IMR-90 (cell line): ENCODE results near the gene CCSER1. TPM values are rescaled to one million over a fixed set of nuclear protein-coding genes. Genes with fewer than 3 reads are reported as not detected.

Experiments
- ATAC-seq: fragments of 200-7000 bp; cut with Tn5 transposase; 2 replicates; pipeline ENCODE4 v1.9.1; 2020; ENCODE audit warnings: low read depth, mild to moderate bottlenecking, moderate library complexity
- BruUV-seq: library from RNA; stranded (reverse); fragments of 400-500 nt; replicated peaks from 2 replicates; lab custom pipeline; 2021; lab: Mats Ljungman, UMichigan
- CTCF ChIA-PET: fragments of 300-600 bp; formaldehyde crosslinking; extraction: SDS; loops from one replicate; lab custom pipeline; 2021; ENCODE audit warnings: antibody characterized with exemption; lab: Yijun Ruan, JAX
- POLR2A ChIA-PET: fragments of 300-600 bp; sonication (Branson Sonifier 250); formaldehyde crosslinking; loops from one replicate; lab custom pipeline; 2022; ENCODE audit warnings: antibody characterized with exemption; ENCODE audit not compliant: unreplicated experiment; lab: Charles Lee
- DNase-seq: peaks from one replicate; pipeline ENCODE4 v3.0.0; 2013
- H2AFZ ChIP-seq: replicated peaks from 2 replicates; pipeline ENCODE3; 2013; ENCODE audit warnings: low read length, mild to moderate bottlenecking; ENCODE audit not compliant: poor library complexity
- H2AK5ac ChIP-seq: 2 replicates; pipeline ENCODE4 v1.6.1; 2013; ENCODE audit warnings: low read depth, low read length, inconsistent platforms
- H2AK9ac ChIP-seq: replicated peaks from 2 replicates; pipeline ENCODE3; 2013; ENCODE audit warnings: mild to moderate bottlenecking, low read depth, low read length, moderate library complexity; ENCODE audit not compliant: poor library complexity
- H2BK120ac ChIP-seq: 2 replicates; pipeline ENCODE4 v1.6.1; 2013; ENCODE audit warnings: low read depth, low read length, inconsistent platforms
- H2BK15ac ChIP-seq: 3 replicates; pipeline ENCODE4 v1.6.1; 2013; ENCODE audit warnings: low read depth, low read length, inconsistent platforms
- H2BK20ac ChIP-seq: 2 replicates; pipeline ENCODE4 v1.6.1; 2013; ENCODE audit warnings: low read depth, mild to moderate bottlenecking, inconsistent platforms, low read length, moderate library complexity
- H2BK5ac ChIP-seq: 2 replicates; pipeline ENCODE4 v1.6.1; 2013; ENCODE audit warnings: mild to moderate bottlenecking, low read depth, low read length, inconsistent platforms; ENCODE audit not compliant: poor library complexity, severe bottlenecking
- H3K14ac ChIP-seq: replicated peaks from 2 replicates; pipeline ENCODE4 v1.6.1; 2013; ENCODE audit warnings: low read depth, low read length, inconsistent platforms
- H3K18ac ChIP-seq: 2 replicates; pipeline ENCODE4 v1.6.1; 2013; ENCODE audit warnings: low read depth, low read length, control low read depth
- H3K23ac ChIP-seq: 2 replicates; pipeline ENCODE4 v1.6.1; 2013; ENCODE audit warnings: low read depth, low read length, inconsistent platforms
- H3K27ac ChIP-seq: 2 replicates; pipeline ENCODE4 v1.5.1; 2013; ENCODE audit warnings: mild to moderate bottlenecking, control low read depth, low read length; ENCODE audit not compliant: insufficient read depth
- H3K27me3 ChIP-seq: 2 replicates; pipeline ENCODE4 v1.6.1; 2013; ENCODE audit warnings: low read length; ENCODE audit not compliant: control insufficient read depth, insufficient read depth
- H3K36me3 ChIP-seq: 2 replicates; pipeline ENCODE4 v1.6.1; 2013; ENCODE audit warnings: low read length, mixed read lengths; ENCODE audit not compliant: control insufficient read depth, insufficient read depth
- H3K4ac ChIP-seq: 2 replicates; pipeline ENCODE4 v1.6.1; 2013; ENCODE audit warnings: low read depth, low read length, inconsistent platforms
- H3K4me1 ChIP-seq: 2 replicates; pipeline ENCODE4 v1.6.1; 2013; ENCODE audit warnings: low read length, mixed read lengths; ENCODE audit not compliant: control insufficient read depth, insufficient read depth
- H3K4me2 ChIP-seq: 2 replicates; pipeline ENCODE4 v1.6.1; 2013; ENCODE audit warnings: low read depth, mild to moderate bottlenecking, control low read depth, low read length, moderate library complexity
- H3K4me3 ChIP-seq: 2 replicates; pipeline ENCODE4 v1.5.1; 2013; ENCODE audit warnings: low read depth, mild to moderate bottlenecking, control low read depth, low read length, moderate library complexity; ENCODE audit not compliant: insufficient read depth
- H3K56ac ChIP-seq: 2 replicates; pipeline ENCODE4 v1.6.1; 2013; ENCODE audit warnings: low read length, inconsistent platforms; ENCODE audit not compliant: insufficient read depth; ENCODE audit errors: extremely low read depth
- H3K79me1 ChIP-seq, 2 experiments: 2 replicates each; pipeline ENCODE4 v1.6.1; 2013; ENCODE audit warnings: low read length in 2 of 2, inconsistent platforms in 1 of 2, low read depth in 1 of 2
- H3K9ac ChIP-seq: 2 replicates; pipeline ENCODE4 v1.6.1; 2013; ENCODE audit warnings: low read depth, low read length, control low read depth
- H3K9me1 ChIP-seq: 2 replicates; pipeline ENCODE4 v1.6.1; 2013; ENCODE audit warnings: low read length, inconsistent platforms; ENCODE audit not compliant: insufficient read depth
- H3K9me3 ChIP-seq: 2 replicates; pipeline ENCODE4 v1.6.1; 2013; ENCODE audit warnings: low read length; ENCODE audit not compliant: control insufficient read depth, insufficient read depth
- H4K20me1 ChIP-seq: 2 replicates; pipeline ENCODE4 v1.6.1; 2013; ENCODE audit warnings: low read length, inconsistent platforms; ENCODE audit not compliant: insufficient read depth
- H4K5ac ChIP-seq: 2 replicates; pipeline ENCODE4 v1.6.1; 2013; ENCODE audit warnings: mild to moderate bottlenecking, low read depth, low read length, control low read depth
- H4K8ac ChIP-seq, 2 experiments: 2 replicates each; pipeline ENCODE4 v1.6.1; 2013; ENCODE audit warnings: low read depth in 2 of 2, low read length in 2 of 2, control low read depth in 1 of 2, inconsistent platforms in 1 of 2
- H4K91ac ChIP-seq: 2 replicates; pipeline ENCODE4 v1.6.1; 2013; ENCODE audit warnings: low read depth, low read length, inconsistent platforms; ENCODE audit not compliant: insufficient read depth
- BHLHE40 ChIP-seq: fragments of 150-350 bp; IDR thresholded peaks from 2 replicates; pipeline ENCODE4 v1.6.1; 2016; ENCODE audit warnings: mild to moderate bottlenecking, low read depth, low read length
- CHD1 ChIP-seq: IDR thresholded peaks from 2 replicates; pipeline ENCODE4 v1.6.1; 2012; ENCODE audit warnings: low read depth, low read length, improper control_type of control experiment
- FOS ChIP-seq: fragments of 150-350 bp; IDR thresholded peaks from 2 replicates; pipeline ENCODE4 v1.6.1; 2016; ENCODE audit warnings: low read depth, low read length
- MAZ ChIP-seq: IDR thresholded peaks from 2 replicates; pipeline ENCODE4 v1.6.1; 2012; ENCODE audit warnings: low read depth, mild to moderate bottlenecking, low read length, improper control_type of control experiment, moderate library complexity, borderline replicate concordance
- MXI1 ChIP-seq: IDR thresholded peaks from 2 replicates; pipeline ENCODE4 v1.6.1; 2012; ENCODE audit warnings: low read depth, mild to moderate bottlenecking, low read length, moderate library complexity, borderline replicate concordance
- NFE2L2 ChIP-seq: fragments of 150-350 bp; IDR thresholded peaks from 2 replicates; pipeline ENCODE4 v1.6.1; 2016; ENCODE audit warnings: low read depth, mild to moderate bottlenecking, low read length
- POLR2A ChIP-seq: IDR thresholded peaks from 2 replicates; pipeline ENCODE4 v1.6.1; 2012; ENCODE audit warnings: mild to moderate bottlenecking, low read depth, low read length
- RCOR1 ChIP-seq: IDR thresholded peaks from 2 replicates; pipeline ENCODE4 v1.6.1; 2012; ENCODE audit warnings: mild to moderate bottlenecking, low read length, improper control_type of control experiment; ENCODE audit not compliant: insufficient replicate concordance
- RFX5 ChIP-seq: IDR thresholded peaks from 2 replicates; pipeline ENCODE4 v1.8.0; 2012; ENCODE audit warnings: low read depth, mild to moderate bottlenecking, low read length, moderate library complexity
- SMC3 ChIP-seq: fragments of 150-350 bp; IDR thresholded peaks from 2 replicates; pipeline ENCODE4 v1.6.1; 2016; ENCODE audit warnings: low read depth, mild to moderate bottlenecking, antibody characterized with exemption, low read length, moderate library complexity
- WGBS, 2 experiments: methylation state at CpG; one replicate each; pipeline versions ENCODE4 v1.1.5 to v1.1.7; 2013; ENCODE audit warnings: missing lambda C conversion rate in 2 of 2; ENCODE audit not compliant: insufficient read length in 1 of 2; ENCODE audit errors: extremely low coverage in 2 of 2; 5-methylcytosine and 5-hydroxymethylcytosine counted together
- dilution Hi-C: fragments of 300-500 bp; cut with HindIII; formaldehyde crosslinking; loops from one replicate; pipeline ENCODE4 v1.14.3; 2018; ENCODE audit warnings: low sequenced_read_pairs; ENCODE audit not compliant: unreplicated experiment
- in situ Hi-C: fragments of 300-500 bp; cut with MboI; formaldehyde crosslinking; loops from 3 replicates; pipeline ENCODE4 v1.14.3; 2019; ENCODE audit warnings: low sequenced_read_pairs, inconsistent platforms, mixed read lengths
- intact Hi-C: fragments of 100-400 bp; cut with micrococcal nuclease; formaldehyde crosslinking; loops from 2 replicates; pipeline ENCODE4 v1.10.0; 2022
- polyA plus RNA-seq, 3 experiments: library from polyadenylated mRNA; depleted of rRNA; stranded (reverse); fragments of >200 nt; gene quantifications; 2 replicates each; pipeline ENCODE4 v1.2.3, GENCODE V29; 2012; ENCODE audit warnings: low replicate concordance in 1 of 3
- total RNA-seq: library from RNA; depleted of rRNA; stranded (reverse); fragments of >200 nt; gene quantifications from 2 replicates; pipeline ENCODE4 v1.2.3, GENCODE V29; 2012
- TF ChIP-seq, protein P1 (sequence below): conservative IDR thresholded peaks from 2 replicates; pipeline ENCODE4 v1.5.1; 2012; ENCODE audit warnings: mild to moderate bottlenecking, low read depth, low read length, improper control_type of control experiment

The CCSER1 gene
- total and polyA plus RNA-seq, 2 of the 4 experiments (the other 2 are of a cell fraction), result not detected

DNA sequence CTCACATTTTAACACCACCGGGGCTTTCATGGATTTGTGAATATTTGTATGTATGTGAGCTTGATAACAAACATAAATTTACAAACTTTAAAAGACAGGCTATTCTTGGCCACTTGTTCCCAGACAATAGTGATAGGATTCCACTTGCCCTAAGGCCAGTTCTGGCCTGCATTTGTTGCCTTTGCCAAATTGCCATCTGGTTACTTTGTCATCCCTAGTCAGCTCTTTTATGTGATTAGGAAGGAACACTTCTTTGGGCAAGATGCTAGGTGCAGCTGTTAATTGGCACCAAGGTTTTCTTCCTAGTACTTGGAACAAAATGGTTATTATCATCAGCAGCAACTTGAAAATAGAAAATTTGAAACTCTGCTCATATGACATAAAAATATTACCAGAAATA is 63.3 kb downstream of the CCSER1 start:
- no peak overlapping the region for H3K4ac ChIP-seq
- no peak overlapping the region for H3K18ac ChIP-seq
- no peaks in the 10 kb centered on the region for H3K36me3 ChIP-seq
- H2BK20ac ChIP-seq, result no peak overlapping the region
- no peak overlapping the region for H3K56ac ChIP-seq
- H3K4me1 ChIP-seq, result no peaks in the 10 kb centered on the region
- H3K27ac ChIP-seq, result no peak overlapping the region
- ChIA-PET CTCF (no interaction called here), POLR2A (no interaction called here)
- H3K9ac ChIP-seq, result no peak overlapping the region
- no peak overlapping the region for H3K23ac ChIP-seq
- H2BK5ac ChIP-seq, result no peak overlapping the region
- no peak overlapping the region for H2AK9ac ChIP-seq
- no CpG with 5 or more reads among the region's 1 CpG for WGBS, 2 experiments
- H4K91ac ChIP-seq, result no peak overlapping the region
- H4K20me1 ChIP-seq, result no peaks in the 10 kb centered on the region
- TF ChIP-seq NFE2L2, result no peak
- no peak for TF ChIP-seq RCOR1
- no peak for TF ChIP-seq FOS
- TF ChIP-seq CHD1, result no peak
- no peak for TF ChIP-seq RFX5
- no peak for TF ChIP-seq SMC3
- no peak for TF ChIP-seq MAZ
- no peak for TF ChIP-seq MXI1
- no peak for TF ChIP-seq POLR2A
- TF ChIP-seq, protein P1, sequence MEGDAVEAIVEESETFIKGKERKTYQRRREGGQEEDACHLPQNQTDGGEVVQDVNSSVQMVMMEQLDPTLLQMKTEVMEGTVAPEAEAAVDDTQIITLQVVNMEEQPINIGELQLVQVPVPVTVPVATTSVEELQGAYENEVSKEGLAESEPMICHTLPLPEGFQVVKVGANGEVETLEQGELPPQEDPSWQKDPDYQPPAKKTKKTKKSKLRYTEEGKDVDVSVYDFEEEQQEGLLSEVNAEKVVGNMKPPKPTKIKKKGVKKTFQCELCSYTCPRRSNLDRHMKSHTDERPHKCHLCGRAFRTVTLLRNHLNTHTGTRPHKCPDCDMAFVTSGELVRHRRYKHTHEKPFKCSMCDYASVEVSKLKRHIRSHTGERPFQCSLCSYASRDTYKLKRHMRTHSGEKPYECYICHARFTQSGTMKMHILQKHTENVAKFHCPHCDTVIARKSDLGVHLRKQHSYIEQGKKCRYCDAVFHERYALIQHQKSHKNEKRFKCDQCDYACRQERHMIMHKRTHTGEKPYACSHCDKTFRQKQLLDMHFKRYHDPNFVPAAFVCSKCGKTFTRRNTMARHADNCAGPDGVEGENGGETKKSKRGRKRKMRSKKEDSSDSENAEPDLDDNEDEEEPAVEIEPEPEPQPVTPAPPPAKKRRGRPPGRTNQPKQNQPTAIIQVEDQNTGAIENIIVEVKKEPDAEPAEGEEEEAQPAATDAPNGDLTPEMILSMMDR, result no peak
- TF ChIP-seq BHLHE40, result no peak
- H3K79me1 ChIP-seq, result no peaks in the 10 kb centered on the region
- no peak overlapping the region for H4K5ac ChIP-seq
- H3K9me3 ChIP-seq, result no peaks in the 10 kb centered on the region
- H2BK120ac ChIP-seq, result no peak overlapping the region
- no TSS peak for BruUV-seq
- H2AK5ac ChIP-seq, result no peak overlapping the region
- H3K27me3 ChIP-seq, result no peaks in the 10 kb centered on the region
- no peak overlapping the region for H4K8ac ChIP-seq
- no peak overlapping the region for H3K4me2 ChIP-seq
- no peaks in the 10 kb centered on the region for H3K9me1 ChIP-seq
- no peak for ATAC-seq
- no peak overlapping the region for H3K14ac ChIP-seq
- no peak overlapping the region for H2BK15ac ChIP-seq
- in situ Hi-C loops, result no loop called here
- intact Hi-C loops, result no loop called here
- H3K4me3 ChIP-seq, result no peak overlapping the region
- dilution Hi-C loops, result no loop called here
- no peak for DNase-seq
- H2AFZ ChIP-seq, result no peak overlapping the region
